K562 (cell line): ENCODE results near the gene VPS26A. TPM values are rescaled to one million over a fixed set of nuclear protein-coding genes. Genes with fewer than 3 reads are reported as not detected.

Experiments used
- ARID1B ChIP-seq: fragments of 450-650 bp; IDR thresholded peaks from 2 replicates; pipeline ENCODE4 v1.6.1; 2016; ENCODE audit warnings: antibody characterized with exemption, mild to moderate bottlenecking, inconsistent platforms
- BRF1 ChIP-seq: IDR thresholded peaks from 3 replicates; pipeline ENCODE4 v1.6.1; 2011; ENCODE audit warnings: borderline replicate concordance, mild to moderate bottlenecking; ENCODE audit not compliant: insufficient read length; ENCODE audit errors: extremely low read depth
- GABPB1 ChIP-seq: sonication (generic); formaldehyde crosslinking; IDR thresholded peaks from 2 replicates; pipeline ENCODE4 v1.8.0; 2022; ENCODE audit warnings: mild to moderate bottlenecking, missing genetic modification reagents
- MAZ ChIP-seq, 2 experiments: fragments of 450-650 bp in 1 of 2; sonication (generic) in 1 of 2; formaldehyde crosslinking; IDR thresholded peaks in 1 of 2; conservative IDR thresholded peaks in 1 of 2; 2 replicates each; pipeline versions ENCODE4 v1.4.0 to v1.5.0; 2020; ENCODE audit warnings: mild to moderate bottlenecking in 1 of 2, missing genetic modification reagents in 1 of 2
- MLX ChIP-seq, 2 experiments: fragments of 450-650 bp in 1 of 2; sonication (generic) in 1 of 2; formaldehyde crosslinking; conservative IDR thresholded peaks; 2 replicates each; pipeline versions ENCODE4 v1.4.0 to v1.8.1; 2020 to 2022; ENCODE audit warnings: mild to moderate bottlenecking in 1 of 2, missing genetic modification reagents in 1 of 2
- SMARCA4 ChIP-seq: fragments of 450-650 bp; IDR thresholded peaks from 2 replicates; pipeline ENCODE4 v1.6.1; 2016
- SMC3 ChIP-seq: conservative IDR thresholded peaks from 2 replicates; pipeline ENCODE4 v1.6.1; 2011; ENCODE audit warnings: low read depth, low read length, improper control_type of control experiment; ENCODE audit not compliant: insufficient read depth
- STAT6 ChIP-seq: sonication (generic); formaldehyde crosslinking; IDR thresholded peaks from 2 replicates; pipeline ENCODE4 v1.8.1; 2023; ENCODE audit warnings: mild to moderate bottlenecking, missing genetic modification reagents
- SUPT5H ChIP-seq: fragments of 450-650 bp; IDR thresholded peaks from 2 replicates; pipeline ENCODE4 v1.6.1; 2016
- ZFP91 ChIP-seq: sonication (generic); formaldehyde crosslinking; IDR thresholded peaks from 2 replicates; pipeline ENCODE4 v1.8.0; 2022; ENCODE audit warnings: mild to moderate bottlenecking, missing genetic modification reagents
- ZNF121 ChIP-seq: sonication (generic); formaldehyde crosslinking; conservative IDR thresholded peaks from 2 replicates; pipeline ENCODE4 v1.8.0; 2022; ENCODE audit warnings: missing genetic modification reagents
- ZNF280B ChIP-seq: fragments of 250-450 bp; sonication (Bioruptor Pico); IDR thresholded peaks from 2 replicates; pipeline ENCODE4 v1.5.1; 2021; ENCODE audit warnings: mild to moderate bottlenecking
- ZNF584 ChIP-seq: fragments of 200-800 bp; sonication (Bioruptor generic); IDR thresholded peaks from 2 replicates; pipeline ENCODE4 v1.6.1; 2016; ENCODE audit warnings: low read depth, mild to moderate bottlenecking, missing genetic modification characterization, missing compliant biosample characterization
- ZNF592 ChIP-seq: fragments of 450-650 bp; IDR thresholded peaks from 2 replicates; pipeline ENCODE4 v1.6.1; 2017; ENCODE audit warnings: antibody characterized with exemption, mild to moderate bottlenecking
- ZNF76 ChIP-seq: fragments of 250-450 bp; sonication (Bioruptor Pico); IDR thresholded peaks from 2 replicates; pipeline ENCODE4 v1.4.0; 2020; ENCODE audit warnings: mild to moderate bottlenecking, moderate library complexity, borderline replicate concordance
- polyA plus RNA-seq, 8 experiments: library from polyadenylated mRNA; depleted of rRNA in 4 of 8; stranded (reverse) in 5 of 8; unstranded in 3 of 8; fragments of >200 nt; fragmentation: Nextera tagmentation in 2 of 8; fragmentation: Illumina TruSeq in 1 of 8; extraction: Ambion mirVana in 2 of 8; extraction: Trizol in 1 of 8; gene quantifications; 2 replicates each; pipeline versions ENCODE4 v1.2.1 to v1.2.3, GENCODE V29; 2011 to 2014; ENCODE audit warnings: inconsistent platforms in 1 of 8, missing spikeins in 1 of 8
- total RNA-seq, 7 experiments: library from RNA; depleted of rRNA in 6 of 7; stranded (reverse); fragments of >200 nt in 6 of 7; fragmentation: Illumina TruSeq in 2 of 7; extraction: Trizol in 2 of 7; gene quantifications; 2 replicates each; pipeline versions ENCODE4 v1.2.1 to v1.2.3, GENCODE V29; 2011 to 2021; ENCODE audit warnings: low replicate concordance in 1 of 7

The VPS26A gene
- total and polyA plus RNA-seq, 9 of the 15 experiments (the other 6 are each of a cell fraction or from before 2014, with no cell fraction given) = 47.1 to 137 (median 69.3) TPM

- TF ChIP-seq ZNF280B (no peak), ARID1B (peak; percentile 35), SMC3 (no peak), SMARCA4 (0 out of 2 replicates have a peak, but pooled peaks have one; percentile 12), GABPB1 (CRISPR knock-in tag) (peak; percentile 73), ZNF121 (CRISPR knock-in tag) (no peak), BRF1 (no peak), STAT6 (0 out of 2 replicates have a peak, but pooled peaks have one; percentile 53), MAZ (CRISPR knock-in tag; conservative IDR thresholded peaks at IDR 0.05 in 1 of 2, IDR thresholded peaks at IDR 0.05 in 1 of 2) (peak in 1 of 2 experiments; percentile 34; a peak in 1 of 4 replicates), ZNF76 (CRISPR knock-in tag) (no peak), ZNF584 (no peak), ZNF592 (peak; percentile 79; the same call in 1 of the 2 replicates), SUPT5H (peak; percentile 46; the same call in 1 of the 2 replicates), MLX (CRISPR knock-in tag; conservative IDR thresholded peaks at IDR 0.05) (0 out of 4 replicates have a peak, but pooled peaks of 1 of the 2 experiments have one; percentile 29), ZFP91 (CRISPR knock-in tag) (no peak)
Observed at GRCh38 chr10:69086001-69086509, 37.9 kb upstream of the VPS26A start (continued).
